ENCODE results near the gene PTPRN2. TPM values are rescaled to one million over a fixed set of nuclear protein-coding genes. Genes with fewer than 3 reads are reported as not detected.

Gene PTPRN2
- polyA plus RNA-seq, 4 donors: 1.6 to 11.7 (median 4.0) TPM

DNA sequence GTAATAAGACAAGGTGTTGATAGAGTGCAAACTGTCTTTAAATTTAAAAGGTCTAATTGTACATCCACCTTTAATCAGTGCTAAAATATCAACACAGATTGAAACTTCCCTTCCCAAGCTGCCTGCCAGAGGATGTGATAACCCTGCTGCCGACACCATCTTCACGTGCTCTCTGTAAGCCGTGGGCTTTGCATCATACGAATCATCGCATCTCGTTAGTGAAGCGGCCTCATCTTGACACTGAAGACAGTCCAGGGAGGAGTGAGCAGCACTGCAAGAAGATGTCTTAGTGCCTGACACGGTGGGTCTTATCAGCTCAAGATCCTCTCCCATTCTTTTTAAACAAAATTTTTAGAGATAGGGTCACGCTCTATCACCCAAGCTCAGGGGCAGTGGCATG lies 518.8 kb downstream of the PTPRN2 start:
- H3K4me1 ChIP-seq (ENCODE audit: control insufficient read depth in 3 of 3, insufficient read depth in 2 of 3, low read depth in 1 of 3, low read length in 2 of 3): no peaks in the 10 kb centered on the region
- H3K27me3 ChIP-seq (ENCODE audit: control insufficient read depth in 3 of 3, insufficient read depth in 3 of 3, low read length in 3 of 3): no peaks in the 10 kb centered on the region
- H3K9me3 ChIP-seq (ENCODE audit: control insufficient read depth in 2 of 2, insufficient read depth in 1 of 2, low read depth in 1 of 2, low read length in 1 of 2): peaks cover 0 to 52% of the 10 kb centered on the region in 2 donors
- DNase-seq: no peak
- H3K36me3 ChIP-seq (ENCODE audit: control insufficient read depth in 3 of 3, insufficient read depth in 2 of 3, low read depth in 1 of 3, low read length in 3 of 3): no peaks in the 10 kb centered on the region
- H3K4me3 ChIP-seq (ENCODE audit: low read depth in 1 of 3, low read length in 3 of 3): no peak overlapping the region
- no peak for FAIRE-seq
- 91 to 93% (median 92%) methylated on average over 9 of the region's 9 CpGs for WGBS, 3 donors
- H3K27ac ChIP-seq (ENCODE audit: low read depth in 1 of 3, low read length in 2 of 3): no peak overlapping the region

DNA sequence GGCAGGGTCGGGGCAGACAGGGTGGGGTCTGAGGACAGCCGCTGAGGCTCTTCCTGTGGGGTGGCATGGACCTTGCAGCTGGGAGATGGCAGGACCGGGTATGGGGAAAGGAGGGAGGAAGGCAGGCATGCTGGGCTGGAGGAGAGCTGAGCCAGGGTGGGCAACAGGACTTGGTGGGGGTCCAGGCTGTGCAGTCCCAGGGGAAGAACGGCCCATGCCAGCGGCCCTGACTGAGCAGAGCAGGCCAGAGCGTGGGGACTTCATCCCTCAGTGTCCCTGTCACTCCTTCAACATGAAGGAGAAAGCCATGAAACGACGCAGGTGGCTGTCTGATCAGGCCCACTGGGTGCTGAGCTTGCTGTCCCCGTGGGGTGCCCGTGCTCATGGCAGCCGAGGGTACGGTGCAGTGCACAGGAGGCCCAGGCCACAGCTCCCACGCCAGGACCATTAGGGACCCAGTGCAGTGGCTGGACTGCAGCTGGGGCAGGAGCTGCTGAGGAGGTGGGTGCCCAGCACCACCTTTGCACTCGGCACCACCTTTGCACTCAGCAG lies 519.6 kb downstream of the PTPRN2 start:
- Histone ChIP-seq H3K4me1 (ENCODE audit: control insufficient read depth in 3 of 3, insufficient read depth in 2 of 3, low read depth in 1 of 3, low read length in 2 of 3) (no peaks in the 10 kb centered on the region), H3K4me3 (ENCODE audit: low read depth in 1 of 3, low read length in 3 of 3) (no peak overlapping the region), H3K36me3 (ENCODE audit: control insufficient read depth in 3 of 3, insufficient read depth in 2 of 3, low read depth in 1 of 3, low read length in 3 of 3) (no peaks in the 10 kb centered on the region), H3K27ac (ENCODE audit: low read depth in 1 of 3, low read length in 2 of 3) (no peak overlapping the region), H3K27me3 (ENCODE audit: control insufficient read depth in 3 of 3, insufficient read depth in 3 of 3, low read length in 3 of 3) (no peaks in the 10 kb centered on the region), H3K9me3 (ENCODE audit: control insufficient read depth in 2 of 2, insufficient read depth in 1 of 2, low read depth in 1 of 2, low read length in 1 of 2) (peaks cover 0 to 46% of the 10 kb centered on the region in 2 donors)
- FAIRE-seq: no peak
- DNase-seq: no peak
- 82 to 87% (median 85%) methylated on average over 10 to 14 of the region's 14 CpGs for WGBS, 3 donors

DNA sequence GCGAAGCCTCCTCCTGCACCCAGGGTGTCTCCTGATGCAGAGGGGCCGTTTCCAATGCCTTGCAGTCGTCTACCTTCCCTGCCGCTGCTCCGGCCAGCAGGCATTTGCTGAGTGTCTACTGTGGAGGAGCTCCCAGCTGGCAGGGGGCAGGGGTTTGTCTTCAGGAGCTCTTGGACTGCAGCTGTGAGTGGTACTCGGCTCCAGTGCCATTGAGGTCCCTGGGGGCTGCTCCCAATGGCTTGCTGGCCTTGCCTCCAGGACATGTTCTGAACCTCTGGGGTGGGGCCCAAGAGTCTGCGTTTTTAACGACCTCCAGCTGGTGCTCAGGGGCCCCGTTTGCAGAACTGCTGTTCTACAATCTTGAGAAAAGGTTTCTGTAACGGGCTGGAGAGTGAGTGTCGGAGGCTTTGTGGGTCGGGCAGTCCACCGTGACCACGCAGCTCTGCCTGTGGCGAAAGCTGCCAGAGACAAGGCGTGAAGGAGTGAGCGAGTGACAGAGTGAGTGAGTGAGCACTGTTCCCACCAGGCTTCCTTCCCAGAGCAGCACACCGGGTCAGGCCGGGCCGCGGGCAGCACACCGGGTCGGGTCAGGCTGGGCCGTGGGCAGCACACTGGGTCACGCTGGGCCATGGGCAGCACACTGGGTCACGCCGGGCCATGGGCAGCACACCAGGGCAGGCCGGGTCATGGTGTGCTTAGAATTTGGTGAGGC lies 520.2 kb downstream of the PTPRN2 start:
- WGBS, 3 donors: 82 to 86% (median 86%) methylated on average over 25 to 28 of the region's 28 CpGs
- FAIRE-seq: no peak
- Histone ChIP-seq H3K27ac (ENCODE audit: low read depth in 1 of 3, low read length in 2 of 3) (no peak overlapping the region), H3K9me3 (ENCODE audit: control insufficient read depth in 2 of 2, insufficient read depth in 1 of 2, low read depth in 1 of 2, low read length in 1 of 2) (peaks cover 0 to 40% of the 10 kb centered on the region in 2 donors), H3K27me3 (ENCODE audit: control insufficient read depth in 3 of 3, insufficient read depth in 3 of 3, low read length in 3 of 3) (no peaks in the 10 kb centered on the region), H3K4me1 (ENCODE audit: control insufficient read depth in 3 of 3, insufficient read depth in 2 of 3, low read depth in 1 of 3, low read length in 2 of 3) (no peaks in the 10 kb centered on the region), H3K4me3 (ENCODE audit: low read depth in 1 of 3, low read length in 3 of 3) (no peak overlapping the region), H3K36me3 (ENCODE audit: control insufficient read depth in 3 of 3, insufficient read depth in 2 of 3, low read depth in 1 of 3, low read length in 3 of 3) (no peaks in the 10 kb centered on the region)
- no peak for DNase-seq

DNA sequence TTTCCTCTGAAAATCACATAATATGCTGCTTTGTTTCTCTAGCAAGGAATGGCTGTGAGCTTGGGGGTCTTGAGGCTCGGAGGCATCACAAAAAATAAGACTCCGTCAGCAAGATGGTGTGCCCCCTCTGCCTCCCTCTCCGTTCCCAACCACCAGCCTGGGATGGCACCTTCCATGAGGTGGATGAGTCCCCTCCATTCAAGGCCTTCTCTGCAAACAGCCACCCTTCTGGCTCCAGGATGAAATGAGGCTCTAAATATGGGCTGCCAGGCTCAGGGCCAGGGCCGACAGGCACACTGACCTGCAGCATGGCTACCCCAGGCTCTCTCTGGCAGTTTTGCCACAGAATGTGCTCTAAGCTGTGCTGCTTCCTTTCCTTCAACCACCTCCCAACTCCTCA lies 521.5 kb downstream of the PTPRN2 start:
- no peak overlapping the region for H3K4me3 ChIP-seq (ENCODE audit: low read depth in 1 of 3, low read length in 3 of 3)
- H3K27ac ChIP-seq (ENCODE audit: low read depth in 1 of 3, low read length in 2 of 3): no peak overlapping the region
- no peaks in the 10 kb centered on the region for H3K27me3 ChIP-seq (ENCODE audit: control insufficient read depth in 3 of 3, insufficient read depth in 3 of 3, low read length in 3 of 3)
- H3K4me1 ChIP-seq (ENCODE audit: control insufficient read depth in 3 of 3, insufficient read depth in 2 of 3, low read depth in 1 of 3, low read length in 2 of 3): no peaks in the 10 kb centered on the region
- WGBS, 3 donors: 67 to 89% (median 87%) methylated on average over 4 of the region's 4 CpGs
- no peak for FAIRE-seq
- no peak for DNase-seq
- no peaks in the 10 kb centered on the region for H3K36me3 ChIP-seq (ENCODE audit: control insufficient read depth in 3 of 3, insufficient read depth in 2 of 3, low read depth in 1 of 3, low read length in 3 of 3)
- H3K9me3 ChIP-seq (ENCODE audit: control insufficient read depth in 2 of 2, insufficient read depth in 1 of 2, low read depth in 1 of 2, low read length in 1 of 2): peaks cover 0 to 44% of the 10 kb centered on the region in 2 donors

DNA sequence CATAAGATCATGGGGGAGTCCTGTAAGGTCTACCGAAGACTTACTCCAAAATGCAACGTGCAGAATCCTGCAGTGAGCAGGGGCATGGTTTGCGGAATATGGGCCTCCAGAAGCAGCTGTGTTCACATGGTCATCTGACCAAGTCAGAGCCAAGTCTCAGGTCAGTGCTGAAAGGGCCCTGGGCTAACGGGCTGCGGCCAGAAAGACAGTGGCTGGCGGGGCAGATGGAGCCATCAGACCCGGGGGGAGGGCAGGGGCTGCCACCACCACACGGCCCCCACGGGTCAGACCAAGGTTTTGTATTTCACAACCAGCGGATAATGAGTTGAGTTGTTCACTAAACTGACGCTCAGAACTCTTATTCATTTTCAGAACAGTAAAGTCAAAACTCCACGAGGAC lies 522.3 kb downstream of the PTPRN2 start:
- H3K9me3 ChIP-seq (ENCODE audit: control insufficient read depth in 2 of 2, insufficient read depth in 1 of 2, low read depth in 1 of 2, low read length in 1 of 2): peaks cover 0 to 45% of the 10 kb centered on the region in 2 donors
- no peaks in the 10 kb centered on the region for H3K36me3 ChIP-seq (ENCODE audit: control insufficient read depth in 3 of 3, insufficient read depth in 2 of 3, low read depth in 1 of 3, low read length in 3 of 3)
- DNase-seq (no peak), FAIRE-seq (no peak)
- H3K4me3 ChIP-seq (ENCODE audit: low read depth in 1 of 3, low read length in 3 of 3): no peak overlapping the region
- no peaks in the 10 kb centered on the region for H3K4me1 ChIP-seq (ENCODE audit: control insufficient read depth in 3 of 3, insufficient read depth in 2 of 3, low read depth in 1 of 3, low read length in 2 of 3)
- H3K27ac ChIP-seq (ENCODE audit: low read depth in 1 of 3, low read length in 2 of 3): no peak overlapping the region
- H3K27me3 ChIP-seq (ENCODE audit: control insufficient read depth in 3 of 3, insufficient read depth in 3 of 3, low read length in 3 of 3): no peaks in the 10 kb centered on the region
- 82 to 86% (median 84%) methylated on average over 12 of the region's 12 CpGs for WGBS, 3 donors

DNA sequence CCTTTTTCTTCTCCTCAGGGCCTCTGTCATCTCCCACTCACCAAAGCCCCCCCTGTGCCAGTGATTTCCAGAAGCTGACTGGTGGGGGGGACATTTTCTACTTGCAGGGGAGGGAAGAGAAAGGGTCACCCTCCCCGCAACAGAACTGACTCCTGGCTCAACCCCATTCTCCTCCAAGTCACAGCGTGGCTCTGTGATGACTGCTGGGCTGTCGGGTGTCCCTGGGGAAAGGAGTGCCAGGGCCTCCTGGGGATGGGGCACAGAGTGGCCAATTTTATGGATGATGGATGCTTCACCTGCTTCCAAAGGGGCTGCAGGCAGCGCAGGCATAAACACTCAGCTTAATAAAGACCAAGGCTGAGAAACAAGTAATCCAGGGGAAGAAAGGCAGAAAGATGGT lies 523.0 kb downstream of the PTPRN2 start:
- no peaks in the 10 kb centered on the region for H3K27me3 ChIP-seq (ENCODE audit: control insufficient read depth in 3 of 3, insufficient read depth in 3 of 3, low read length in 3 of 3)
- H3K9me3 ChIP-seq (ENCODE audit: control insufficient read depth in 2 of 2, insufficient read depth in 1 of 2, low read depth in 1 of 2, low read length in 1 of 2): peaks cover 0 to 40% of the 10 kb centered on the region in 2 donors
- H3K4me1 ChIP-seq (ENCODE audit: control insufficient read depth in 3 of 3, insufficient read depth in 2 of 3, low read depth in 1 of 3, low read length in 2 of 3): no peaks in the 10 kb centered on the region
- WGBS, 3 donors: 84 to 85% (median 84%) methylated on average over 4 of the region's 4 CpGs
- H3K27ac ChIP-seq (ENCODE audit: low read depth in 1 of 3, low read length in 2 of 3): no peak overlapping the region
- DNase-seq (no peak), FAIRE-seq (no peak)
- no peaks in the 10 kb centered on the region for H3K36me3 ChIP-seq (ENCODE audit: control insufficient read depth in 3 of 3, insufficient read depth in 2 of 3, low read depth in 1 of 3, low read length in 3 of 3)
- H3K4me3 ChIP-seq (ENCODE audit: low read depth in 1 of 3, low read length in 3 of 3): no peak overlapping the region

DNA sequence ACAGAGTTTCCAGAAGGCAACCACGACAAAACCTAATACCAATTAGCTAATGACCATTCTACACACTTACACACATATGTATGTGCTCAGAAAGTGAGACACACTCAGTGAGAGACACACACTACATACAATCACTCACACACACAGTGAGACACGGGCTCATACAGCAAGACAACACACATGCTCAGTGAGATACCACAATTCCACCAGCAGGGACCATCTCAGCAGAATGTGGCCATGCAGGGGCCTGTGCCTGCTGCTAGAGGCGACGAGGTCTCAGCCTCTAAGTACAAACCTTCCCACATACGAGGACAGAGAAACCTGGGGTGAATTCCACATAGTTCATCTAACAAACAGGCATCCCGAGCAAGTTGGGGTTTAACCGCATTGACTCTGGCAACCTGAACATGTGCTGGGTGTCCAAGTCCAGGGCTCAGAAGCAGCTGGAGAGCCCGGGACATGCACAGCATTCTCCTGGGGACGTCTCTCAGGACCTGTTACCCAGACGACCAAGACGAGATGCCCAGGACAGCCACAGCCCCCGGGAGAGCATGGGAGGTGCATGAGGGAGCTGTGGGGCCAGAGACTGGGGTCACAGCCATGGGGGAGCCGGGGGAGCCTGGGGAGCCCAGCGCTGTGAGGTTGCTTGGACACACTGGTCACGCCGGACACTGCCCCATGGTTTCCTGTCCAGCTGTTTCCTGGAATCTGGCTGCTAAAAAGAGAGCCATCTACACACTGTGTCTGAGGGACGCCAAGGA lies 523.6 kb downstream of the PTPRN2 start:
- Histone ChIP-seq H3K4me1 (ENCODE audit: control insufficient read depth in 3 of 3, insufficient read depth in 2 of 3, low read depth in 1 of 3, low read length in 2 of 3) (no peaks in the 10 kb centered on the region), H3K4me3 (ENCODE audit: low read depth in 1 of 3, low read length in 3 of 3) (no peak overlapping the region), H3K9me3 (ENCODE audit: control insufficient read depth in 2 of 2, insufficient read depth in 1 of 2, low read depth in 1 of 2, low read length in 1 of 2) (peaks cover 0 to 40% of the 10 kb centered on the region in 2 donors), H3K27me3 (ENCODE audit: control insufficient read depth in 3 of 3, insufficient read depth in 3 of 3, low read length in 3 of 3) (no peaks in the 10 kb centered on the region), H3K36me3 (ENCODE audit: control insufficient read depth in 3 of 3, insufficient read depth in 2 of 3, low read depth in 1 of 3, low read length in 3 of 3) (no peaks in the 10 kb centered on the region), H3K27ac (ENCODE audit: low read depth in 1 of 3, low read length in 2 of 3) (no peak overlapping the region)
- DNase-seq (no peak), FAIRE-seq (no peak)
- WGBS, 3 donors: 68 to 77% (median 75%) methylated on average over 16 to 17 of the region's 17 CpGs

DNA sequence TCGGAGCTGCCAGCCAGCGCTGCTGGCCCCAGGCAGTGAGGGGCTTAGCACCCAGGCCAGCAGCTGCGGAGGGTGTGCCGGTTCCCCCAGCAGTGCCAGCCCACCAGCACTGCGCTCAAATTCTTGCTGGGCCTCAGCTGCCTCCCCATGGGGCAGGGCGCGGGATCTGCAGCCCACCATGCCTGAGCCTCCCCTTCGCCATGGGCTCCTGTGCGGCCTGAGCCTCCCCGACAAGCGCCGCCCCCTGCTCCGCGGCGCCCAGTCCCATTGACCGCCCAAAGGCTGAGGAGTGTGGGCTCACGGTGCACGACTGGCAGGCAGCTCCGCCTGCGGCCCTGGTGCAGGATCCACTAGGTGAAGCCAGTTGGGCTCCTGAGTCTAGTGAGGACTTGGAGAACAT lies 525.0 kb downstream of the PTPRN2 start:
- H3K27ac ChIP-seq (ENCODE audit: low read depth in 1 of 3, low read length in 2 of 3): no peak overlapping the region
- no peaks in the 10 kb centered on the region for H3K4me1 ChIP-seq (ENCODE audit: control insufficient read depth in 3 of 3, insufficient read depth in 2 of 3, low read depth in 1 of 3, low read length in 2 of 3)
- H3K9me3 ChIP-seq (ENCODE audit: control insufficient read depth in 2 of 2, insufficient read depth in 1 of 2, low read depth in 1 of 2, low read length in 1 of 2): peaks cover 0 to 38% of the 10 kb centered on the region in 2 donors
- H3K36me3 ChIP-seq (ENCODE audit: control insufficient read depth in 3 of 3, insufficient read depth in 2 of 3, low read depth in 1 of 3, low read length in 3 of 3): no peaks in the 10 kb centered on the region
- H3K4me3 ChIP-seq (ENCODE audit: low read depth in 1 of 3, low read length in 3 of 3): no peak overlapping the region
- DNase-seq (no peak), FAIRE-seq (no peak)
- 92 to 99% (median 96%) methylated on average over 18 to 20 of the region's 20 CpGs for WGBS, 3 donors
- no peaks in the 10 kb centered on the region for H3K27me3 ChIP-seq (ENCODE audit: control insufficient read depth in 3 of 3, insufficient read depth in 3 of 3, low read length in 3 of 3)
